Activated T-cell treated with anti-CD3 and anti-CD28 coated beads, Interleukin-2, amount 50 U/mL, for 1 hour (primary cell): ENCODE data around the gene IL22RA1.

Experiments used
- DNase-seq: peaks from one replicate; pipeline ENCODE4 v3.0.0-alpha.2; 2020

Gene IL22RA1

DNA sequence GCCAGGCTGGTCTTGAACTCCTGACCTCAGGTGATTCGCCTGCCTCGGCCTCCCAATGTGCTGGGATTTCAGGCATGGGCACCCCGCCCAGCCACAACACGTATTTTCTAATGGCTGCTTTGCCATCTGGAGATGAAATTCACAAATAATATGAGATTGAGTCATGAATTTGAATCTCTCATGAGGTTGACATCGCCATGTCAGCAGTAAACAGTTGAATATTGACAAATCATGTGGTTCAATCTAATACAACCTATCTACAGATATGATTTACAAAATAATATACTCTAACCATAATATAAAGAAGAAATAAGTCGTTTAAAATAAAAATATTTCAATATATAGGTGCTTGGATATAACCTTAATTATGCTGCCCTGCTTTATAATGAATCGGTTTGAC, 73.1 kb downstream of the IL22RA1 start:
- no peak for DNase-seq
